ENCODE results near the gene GAA.

GAA gene

DNA sequence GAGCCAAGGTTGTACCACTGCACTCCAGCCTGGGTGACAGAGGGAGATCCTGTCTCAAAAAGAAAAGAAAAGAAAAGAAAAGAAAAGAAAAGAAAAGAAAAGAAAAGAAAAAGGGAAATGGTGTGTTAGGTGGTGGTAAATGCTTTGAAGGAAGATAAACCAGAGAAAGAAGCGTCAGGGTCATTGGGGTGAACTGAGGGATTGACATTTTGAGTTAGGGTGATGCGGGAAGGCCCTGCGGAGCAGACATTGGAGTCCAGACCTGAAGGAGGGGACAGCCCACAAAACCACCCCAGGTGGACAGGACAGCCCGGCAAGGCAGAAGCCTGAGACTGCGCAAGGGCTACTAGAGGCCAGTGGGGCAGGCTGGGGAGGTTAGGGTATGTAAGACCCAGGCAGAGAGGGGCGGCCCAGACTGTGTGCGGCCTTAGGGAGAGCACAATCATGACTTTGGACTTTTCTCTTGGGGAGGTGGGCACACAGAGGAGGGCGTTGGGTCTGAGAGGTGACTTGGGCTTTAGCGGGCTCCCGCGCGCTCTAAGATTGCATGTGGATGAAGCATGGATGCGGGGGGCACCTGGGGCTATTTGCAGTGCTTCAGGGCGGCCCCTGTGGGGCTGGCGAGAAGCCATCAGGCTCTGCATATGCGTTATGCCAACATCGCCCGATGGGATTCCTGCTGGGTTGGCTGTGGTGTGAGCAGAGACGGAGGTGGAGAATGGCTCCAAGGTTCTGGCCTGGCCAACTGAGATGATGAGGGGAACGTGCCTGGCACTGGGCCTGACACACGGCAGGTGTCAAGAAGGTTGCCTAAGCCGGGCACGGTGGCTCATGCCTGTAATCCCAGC, 3.3 kb upstream of the GAA start:
- Histone ChIP-seq H3K9ac (ENCODE audit: low read depth, low read length) (no peak overlapping the region), H3K36me3 (ENCODE audit: insufficient read depth, low read depth, low read length) (no peaks in the 10 kb centered on the region), H3K27ac (ENCODE audit: low read length) (no peak overlapping the region), H3K9me3 (ENCODE audit: insufficient read depth, low read depth, low read length) (no peaks in the 10 kb centered on the region), H3K4me3 (ENCODE audit: low read length) (no peak overlapping the region), H3K27me3 (ENCODE audit: insufficient read depth, low read length) (peaks cover 21% of the 10 kb centered on the region), H3K4me1 (ENCODE audit: insufficient read depth, low read length) (peaks cover 8% of the 10 kb centered on the region; the same call in 1 of the 2 replicates)

DNA sequence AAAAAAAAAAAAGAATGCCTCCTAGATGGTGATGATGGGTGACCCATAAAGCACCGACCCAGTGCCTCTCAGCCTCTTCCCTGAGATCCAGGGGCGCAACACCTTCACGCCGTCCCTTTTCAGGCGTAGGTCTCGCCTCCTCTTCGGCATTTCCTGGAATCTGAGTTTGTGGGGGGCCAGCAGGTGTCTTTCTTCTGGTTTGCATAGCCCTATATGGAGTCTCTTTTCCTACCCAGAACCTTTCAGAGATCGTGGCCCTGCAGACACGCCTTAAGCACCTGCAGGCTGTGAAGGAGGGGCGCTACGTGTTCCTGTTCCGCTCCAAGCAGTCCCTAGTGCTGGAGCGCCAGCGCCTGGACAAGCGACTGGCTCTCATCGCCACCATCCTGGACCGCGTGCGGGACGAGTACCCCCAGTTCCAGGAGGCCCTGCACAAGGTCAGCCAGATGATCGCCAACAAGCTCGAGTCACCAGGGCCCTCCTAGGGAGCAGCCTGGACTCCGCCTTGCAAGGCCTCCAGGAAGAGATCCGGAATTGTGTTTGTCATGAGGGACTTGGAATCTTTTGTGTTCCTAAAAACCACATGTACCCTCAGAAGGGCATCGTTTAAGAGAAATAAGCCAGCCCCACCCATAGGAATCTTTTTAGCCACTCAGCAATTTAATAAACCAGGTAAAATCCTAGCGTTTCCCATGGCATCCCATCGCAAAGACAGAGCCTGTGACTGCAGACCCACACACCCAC, 1.9 kb upstream of the GAA start:
- no peaks in the 10 kb centered on the region for H3K9me3 ChIP-seq (ENCODE audit: insufficient read depth, low read depth, low read length)
- H3K9ac ChIP-seq (ENCODE audit: low read depth, low read length) = no peak overlapping the region
- H3K27ac ChIP-seq (ENCODE audit: low read length) = no peak overlapping the region
- no peak overlapping the region for H3K4me3 ChIP-seq (ENCODE audit: low read length)
- no peaks in the 10 kb centered on the region for H3K36me3 ChIP-seq (ENCODE audit: insufficient read depth, low read depth, low read length)
- peaks cover 21% of the 10 kb centered on the region for H3K27me3 ChIP-seq (ENCODE audit: insufficient read depth, low read length)
- H3K4me1 ChIP-seq (ENCODE audit: insufficient read depth, low read length) = peaks cover 8% of the 10 kb centered on the region; the same call in 1 of the 2 replicates

- Histone ChIP-seq H3K27ac (ENCODE audit: low read length) (no peak overlapping the region), H3K27me3 (ENCODE audit: insufficient read depth, low read length) (peaks cover 21% of the 10 kb centered on the region)
These were observed 1.4 kb upstream of the GAA start for GRCh38 chr17:80100035-80100323.

GRCh38 chr17:80101946-80102663, 724 bp downstream of the GAA start:
- H3K36me3 ChIP-seq (ENCODE audit: insufficient read depth, low read depth, low read length) = no peaks in the 10 kb centered on the region
- H3K27ac ChIP-seq (ENCODE audit: low read length) = peak overlapping the region; percentile 14
- H3K4me1 ChIP-seq (ENCODE audit: insufficient read depth, low read length) = peaks cover 8% of the 10 kb centered on the region; the same call in 1 of the 2 replicates
- peak overlapping the region; percentile 80 for H3K4me3 ChIP-seq (ENCODE audit: low read length)
- no peaks in the 10 kb centered on the region for H3K9me3 ChIP-seq (ENCODE audit: insufficient read depth, low read depth, low read length)
- peak overlapping the region; percentile 88 for H3K9ac ChIP-seq (ENCODE audit: low read depth, low read length)
- peaks cover 21% of the 10 kb centered on the region for H3K27me3 ChIP-seq (ENCODE audit: insufficient read depth, low read length)

More at GRCh38 chr17:80100035-80100323, 1.4 kb upstream of the GAA start:
- Histone ChIP-seq H3K4me1 (ENCODE audit: insufficient read depth, low read length) (peaks cover 8% of the 10 kb centered on the region; the same call in 1 of the 2 replicates), H3K36me3 (ENCODE audit: insufficient read depth, low read depth, low read length) (no peaks in the 10 kb centered on the region), H3K9ac (ENCODE audit: low read depth, low read length) (no peak overlapping the region), H3K4me3 (ENCODE audit: low read length) (no peak overlapping the region), H3K9me3 (ENCODE audit: insufficient read depth, low read depth, low read length) (no peaks in the 10 kb centered on the region)

DNA sequence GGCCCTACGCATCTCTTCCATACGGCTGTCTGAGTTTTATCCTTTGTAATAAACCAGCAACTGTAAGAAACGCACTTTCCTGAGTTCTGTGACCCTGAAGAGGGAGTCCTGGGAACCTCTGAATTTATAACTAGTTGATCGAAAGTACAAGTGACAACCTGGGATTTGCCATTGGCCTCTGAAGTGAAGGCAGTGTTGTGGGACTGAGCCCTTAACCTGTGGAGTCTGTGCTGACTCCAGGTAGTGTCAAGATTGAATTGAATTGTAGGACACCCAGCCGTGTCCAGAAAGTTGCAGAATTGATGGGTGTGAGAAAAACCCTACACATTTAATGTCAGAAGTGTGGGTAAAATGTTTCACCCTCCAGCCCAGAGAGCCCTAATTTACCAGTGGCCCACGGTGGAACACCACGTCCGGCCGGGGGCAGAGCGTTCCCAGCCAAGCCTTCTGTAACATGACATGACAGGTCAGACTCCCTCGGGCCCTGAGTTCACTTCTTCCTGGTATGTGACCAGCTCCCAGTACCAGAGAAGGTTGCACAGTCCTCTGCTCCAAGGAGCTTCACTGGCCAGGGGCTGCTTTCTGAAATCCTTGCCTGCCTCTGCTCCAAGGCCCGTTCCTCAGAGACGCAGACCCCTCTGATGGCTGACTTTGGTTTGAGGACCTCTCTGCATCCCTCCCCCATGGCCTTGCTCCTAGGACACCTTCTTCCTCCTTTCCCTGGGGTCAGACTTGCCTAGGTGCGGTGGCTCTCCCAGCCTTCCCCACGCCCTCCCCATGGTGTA, 1.5 kb downstream of the GAA start:
- Histone ChIP-seq H3K4me3 (ENCODE audit: low read length) (peak overlapping the region; percentile 80), H3K9me3 (ENCODE audit: insufficient read depth, low read depth, low read length) (no peaks in the 10 kb centered on the region), H3K9ac (ENCODE audit: low read depth, low read length) (peak overlapping the region; percentile 88), H3K27me3 (ENCODE audit: insufficient read depth, low read length) (peaks cover 21% of the 10 kb centered on the region), H3K27ac (ENCODE audit: low read length) (no peak overlapping the region), H3K36me3 (ENCODE audit: insufficient read depth, low read depth, low read length) (no peaks in the 10 kb centered on the region), H3K4me1 (ENCODE audit: insufficient read depth, low read length) (peaks cover 8% of the 10 kb centered on the region; the same call in 1 of the 2 replicates)

GRCh38 chr17:80103449-80104085, 2.2 kb downstream of the GAA start:
- peaks cover 8% of the 10 kb centered on the region; the same call in 1 of the 2 replicates for H3K4me1 ChIP-seq (ENCODE audit: insufficient read depth, low read length)
- no peak overlapping the region for H3K27ac ChIP-seq (ENCODE audit: low read length)
- no peak overlapping the region for H3K4me3 ChIP-seq (ENCODE audit: low read length)
- no peaks in the 10 kb centered on the region for H3K36me3 ChIP-seq (ENCODE audit: insufficient read depth, low read depth, low read length)
- peaks cover 21% of the 10 kb centered on the region for H3K27me3 ChIP-seq (ENCODE audit: insufficient read depth, low read length)
- H3K9me3 ChIP-seq (ENCODE audit: insufficient read depth, low read depth, low read length) = no peaks in the 10 kb centered on the region
- H3K9ac ChIP-seq (ENCODE audit: low read depth, low read length) = no peak overlapping the region

DNA sequence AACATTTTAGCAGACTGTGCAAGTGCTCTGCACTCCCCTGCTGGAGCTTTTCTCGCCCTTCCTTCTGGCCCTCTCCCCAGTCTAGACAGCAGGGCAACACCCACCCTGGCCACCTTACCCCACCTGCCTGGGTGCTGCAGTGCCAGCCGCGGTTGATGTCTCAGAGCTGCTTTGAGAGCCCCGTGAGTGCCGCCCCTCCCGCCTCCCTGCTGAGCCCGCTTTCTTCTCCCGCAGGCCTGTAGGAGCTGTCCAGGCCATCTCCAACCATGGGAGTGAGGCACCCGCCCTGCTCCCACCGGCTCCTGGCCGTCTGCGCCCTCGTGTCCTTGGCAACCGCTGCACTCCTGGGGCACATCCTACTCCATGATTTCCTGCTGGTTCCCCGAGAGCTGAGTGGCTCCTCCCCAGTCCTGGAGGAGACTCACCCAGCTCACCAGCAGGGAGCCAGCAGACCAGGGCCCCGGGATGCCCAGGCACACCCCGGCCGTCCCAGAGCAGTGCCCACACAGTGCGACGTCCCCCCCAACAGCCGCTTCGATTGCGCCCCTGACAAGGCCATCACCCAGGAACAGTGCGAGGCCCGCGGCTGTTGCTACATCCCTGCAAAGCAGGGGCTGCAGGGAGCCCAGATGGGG, 3.1 kb downstream of the GAA start:
- no peak overlapping the region for H3K4me3 ChIP-seq (ENCODE audit: low read length)
- H3K4me1 ChIP-seq (ENCODE audit: insufficient read depth, low read length) = peaks cover 8% of the 10 kb centered on the region; the same call in 1 of the 2 replicates
- no peaks in the 10 kb centered on the region for H3K9me3 ChIP-seq (ENCODE audit: insufficient read depth, low read depth, low read length)
- H3K27ac ChIP-seq (ENCODE audit: low read length) = no peak overlapping the region
- H3K9ac ChIP-seq (ENCODE audit: low read depth, low read length) = no peak overlapping the region
- H3K27me3 ChIP-seq (ENCODE audit: insufficient read depth, low read length) = peaks cover 21% of the 10 kb centered on the region
- H3K36me3 ChIP-seq (ENCODE audit: insufficient read depth, low read depth, low read length) = no peaks in the 10 kb centered on the region

GRCh38 chr17:80104956-80105375, 3.6 kb downstream of the GAA start:
- no peaks in the 10 kb centered on the region for H3K36me3 ChIP-seq (ENCODE audit: insufficient read depth, low read depth, low read length)
- H3K27ac ChIP-seq (ENCODE audit: low read length) = no peak overlapping the region
- no peaks in the 10 kb centered on the region for H3K9me3 ChIP-seq (ENCODE audit: insufficient read depth, low read depth, low read length)
- H3K27me3 ChIP-seq (ENCODE audit: insufficient read depth, low read length) = peaks cover 19% of the 10 kb centered on the region
- peaks cover 8% of the 10 kb centered on the region; the same call in 1 of the 2 replicates for H3K4me1 ChIP-seq (ENCODE audit: insufficient read depth, low read length)
- no peak overlapping the region for H3K9ac ChIP-seq (ENCODE audit: low read depth, low read length)
- no peak overlapping the region for H3K4me3 ChIP-seq (ENCODE audit: low read length)

- Histone ChIP-seq H3K9ac (ENCODE audit: low read depth, low read length) (no peak overlapping the region), H3K36me3 (ENCODE audit: insufficient read depth, low read depth, low read length) (no peaks in the 10 kb centered on the region), H3K27ac (ENCODE audit: low read length) (no peak overlapping the region), H3K4me3 (ENCODE audit: low read length) (no peak overlapping the region), H3K4me1 (ENCODE audit: insufficient read depth, low read length) (peaks cover 8% of the 10 kb centered on the region; the same call in 1 of the 2 replicates), H3K27me3 (ENCODE audit: insufficient read depth, low read length) (peaks cover 11% of the 10 kb centered on the region; the same call in 1 of the 2 replicates), H3K9me3 (ENCODE audit: insufficient read depth, low read depth, low read length) (no peaks in the 10 kb centered on the region)
These were observed 4.4 kb downstream of the GAA start for GRCh38 chr17:80105762-80106161.

DNA sequence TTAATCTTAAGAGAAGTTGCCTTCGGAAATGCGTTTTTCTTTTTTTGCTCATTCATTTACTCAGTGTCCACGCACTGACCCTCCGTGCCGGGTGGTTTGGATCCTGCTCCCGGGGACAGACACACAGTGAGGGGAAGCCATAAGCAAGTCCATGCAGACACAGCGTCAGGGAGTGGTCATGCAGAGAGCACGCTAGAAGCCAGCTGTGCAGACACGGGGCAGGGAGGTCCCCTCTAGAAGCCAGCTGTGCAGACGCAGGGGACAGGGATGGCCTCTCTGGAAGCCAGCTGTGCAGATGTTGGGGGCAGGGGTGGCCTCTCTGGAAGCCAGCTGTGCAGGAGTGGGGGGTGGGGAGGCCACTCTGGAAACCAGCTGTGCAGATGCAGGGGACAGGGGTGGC, 4.8 kb downstream of the GAA start:
- Histone ChIP-seq H3K4me3 (ENCODE audit: low read length) (no peak overlapping the region), H3K36me3 (ENCODE audit: insufficient read depth, low read depth, low read length) (no peaks in the 10 kb centered on the region), H3K9ac (ENCODE audit: low read depth, low read length) (no peak overlapping the region), H3K27ac (ENCODE audit: low read length) (no peak overlapping the region), H3K27me3 (ENCODE audit: insufficient read depth, low read length) (peaks cover 9% of the 10 kb centered on the region; the same call in 1 of the 2 replicates), H3K4me1 (ENCODE audit: insufficient read depth, low read length) (peaks cover 8% of the 10 kb centered on the region; the same call in 1 of the 2 replicates), H3K9me3 (ENCODE audit: insufficient read depth, low read depth, low read length) (no peaks in the 10 kb centered on the region)
